ENCODE data around the gene BRSK2. TPM values are rescaled to one million over a fixed set of nuclear protein-coding genes. Genes with fewer than 3 reads are reported as not detected.

The BRSK2 gene
- total RNA-seq, 4 donors from 2014 or later, result 0.26 to 0.30 TPM; not detected in 2

DNA sequence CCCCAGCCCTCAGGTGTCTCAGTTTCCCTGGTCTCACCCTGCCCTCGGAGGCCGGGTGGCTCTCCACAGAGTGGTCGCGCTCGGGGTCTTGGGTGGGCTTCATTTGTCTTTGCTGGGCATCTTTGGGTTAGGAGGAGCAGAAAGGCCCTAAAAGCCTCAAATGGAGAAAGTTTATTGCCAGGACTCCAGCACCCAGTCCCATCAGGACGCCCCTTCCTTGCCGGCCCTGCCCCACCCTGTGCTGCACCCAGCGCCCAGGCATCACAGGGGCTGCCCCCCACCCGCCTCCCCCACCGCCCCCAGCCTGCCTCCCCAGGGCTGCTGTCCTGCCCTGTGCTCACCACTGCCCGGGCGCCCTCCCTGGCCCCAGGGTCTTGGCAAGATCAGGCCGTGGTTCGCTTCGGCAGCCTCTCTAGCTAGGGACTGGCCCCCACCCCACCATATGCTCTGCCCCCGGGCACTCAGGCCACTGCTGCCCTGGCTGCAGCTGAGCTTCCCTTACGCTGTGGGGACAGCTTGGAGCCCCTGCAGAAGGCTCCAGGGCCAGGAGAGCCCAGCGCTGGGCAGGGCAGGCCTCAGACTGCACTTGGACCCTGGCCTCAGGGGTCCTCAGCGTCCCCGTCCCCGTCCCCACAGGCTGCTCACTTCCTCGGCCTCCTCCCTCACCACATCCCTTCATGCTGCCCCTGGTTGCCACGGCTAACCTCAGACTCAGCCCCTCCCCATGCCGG, 65.5 kb downstream of the BRSK2 start:
- Histone ChIP-seq H3K9me3 (no peaks in the 10 kb centered on the region), H3K36me3 (no peaks in the 10 kb centered on the region), H3K27ac (no peak overlapping the region), H3K27me3 (peaks cover 18% of the 10 kb centered on the region), H3K4me3 (no peak overlapping the region), H3K4me1 (peaks cover 19% of the 10 kb centered on the region)
- no peak for DNase-seq (ENCODE audit: low spot score in 2 of 2)
- TF ChIP-seq EP300 (IDR thresholded peaks at IDR 0.05), result no peak
- no peak for TF ChIP-seq POLR2A (IDR thresholded peaks at IDR 0.05)
- TF ChIP-seq POLR2AphosphoS5 (IDR thresholded peaks at IDR 0.05), result no peak
- TF ChIP-seq, protein P1, sequence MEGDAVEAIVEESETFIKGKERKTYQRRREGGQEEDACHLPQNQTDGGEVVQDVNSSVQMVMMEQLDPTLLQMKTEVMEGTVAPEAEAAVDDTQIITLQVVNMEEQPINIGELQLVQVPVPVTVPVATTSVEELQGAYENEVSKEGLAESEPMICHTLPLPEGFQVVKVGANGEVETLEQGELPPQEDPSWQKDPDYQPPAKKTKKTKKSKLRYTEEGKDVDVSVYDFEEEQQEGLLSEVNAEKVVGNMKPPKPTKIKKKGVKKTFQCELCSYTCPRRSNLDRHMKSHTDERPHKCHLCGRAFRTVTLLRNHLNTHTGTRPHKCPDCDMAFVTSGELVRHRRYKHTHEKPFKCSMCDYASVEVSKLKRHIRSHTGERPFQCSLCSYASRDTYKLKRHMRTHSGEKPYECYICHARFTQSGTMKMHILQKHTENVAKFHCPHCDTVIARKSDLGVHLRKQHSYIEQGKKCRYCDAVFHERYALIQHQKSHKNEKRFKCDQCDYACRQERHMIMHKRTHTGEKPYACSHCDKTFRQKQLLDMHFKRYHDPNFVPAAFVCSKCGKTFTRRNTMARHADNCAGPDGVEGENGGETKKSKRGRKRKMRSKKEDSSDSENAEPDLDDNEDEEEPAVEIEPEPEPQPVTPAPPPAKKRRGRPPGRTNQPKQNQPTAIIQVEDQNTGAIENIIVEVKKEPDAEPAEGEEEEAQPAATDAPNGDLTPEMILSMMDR (IDR thresholded peaks at IDR 0.05), result no peak
- WGBS, result 60% methylated on average over 10 of the region's 24 CpGs

DNA sequence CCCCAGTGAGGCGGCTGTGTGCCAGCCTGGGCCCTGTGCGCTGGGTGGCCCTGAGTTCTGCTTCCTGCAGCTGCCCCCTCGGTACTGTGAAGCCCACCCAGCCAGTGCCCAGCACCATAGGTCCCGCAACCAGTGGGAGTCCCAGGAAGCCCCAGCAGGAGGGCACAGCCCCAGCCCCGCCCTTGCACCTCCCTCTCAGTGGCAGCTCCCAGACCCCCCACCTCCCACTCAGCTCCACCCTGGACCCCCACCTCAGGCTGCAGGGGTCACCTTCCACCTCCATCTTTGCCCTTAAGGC, 66.0 kb downstream of the BRSK2 start:
- H3K27ac ChIP-seq, result no peak overlapping the region
- H3K4me1 ChIP-seq, result peaks cover 19% of the 10 kb centered on the region
- TF ChIP-seq, protein P1 (IDR thresholded peaks at IDR 0.05), result no peak
- TF ChIP-seq POLR2A (IDR thresholded peaks at IDR 0.05) (no peak), POLR2AphosphoS5 (IDR thresholded peaks at IDR 0.05) (no peak), EP300 (IDR thresholded peaks at IDR 0.05) (no peak)
- H3K27me3 ChIP-seq, result peaks cover 14% of the 10 kb centered on the region
- WGBS, result 79% methylated on average over 5 of the region's 5 CpGs
- H3K4me3 ChIP-seq, result no peak overlapping the region
- no peak for DNase-seq (ENCODE audit: low spot score in 2 of 2)
- H3K9me3 ChIP-seq, result no peaks in the 10 kb centered on the region
- no peaks in the 10 kb centered on the region for H3K36me3 ChIP-seq

DNA sequence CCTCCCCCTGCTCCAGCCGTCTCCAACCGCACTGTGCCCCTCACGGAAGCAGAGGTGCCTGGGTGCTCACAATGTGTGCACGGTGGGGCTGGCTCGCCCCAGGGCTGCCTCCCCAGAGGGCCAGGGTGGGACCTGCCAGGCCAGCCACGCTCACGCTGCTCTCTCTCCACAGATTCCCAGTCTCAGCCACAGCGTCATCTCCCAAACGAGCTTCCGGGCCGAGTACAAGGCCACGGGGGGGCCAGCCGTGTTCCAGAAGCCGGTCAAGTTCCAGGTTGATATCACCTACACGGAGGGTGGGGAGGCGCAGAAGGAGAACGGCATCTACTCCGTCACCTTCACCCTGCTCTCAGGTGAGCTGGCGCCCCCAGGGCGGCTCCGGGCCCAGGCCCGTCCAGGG, 66.4 kb downstream of the BRSK2 start:
- Histone ChIP-seq H3K4me1 (peaks cover 19% of the 10 kb centered on the region), H3K27ac (no peak overlapping the region), H3K36me3 (no peaks in the 10 kb centered on the region), H3K4me3 (no peak overlapping the region), H3K27me3 (peaks cover 9% of the 10 kb centered on the region), H3K9me3 (no peaks in the 10 kb centered on the region)
- WGBS, result 47% methylated on average over 6 of the region's 22 CpGs
- TF ChIP-seq, protein P1 (IDR thresholded peaks at IDR 0.05), result no peak
- TF ChIP-seq POLR2AphosphoS5 (IDR thresholded peaks at IDR 0.05), result no peak
- no peak for TF ChIP-seq EP300 (IDR thresholded peaks at IDR 0.05)
- no peak for TF ChIP-seq POLR2A (IDR thresholded peaks at IDR 0.05)
- DNase-seq (ENCODE audit: low spot score in 2 of 2), result no peak

DNA sequence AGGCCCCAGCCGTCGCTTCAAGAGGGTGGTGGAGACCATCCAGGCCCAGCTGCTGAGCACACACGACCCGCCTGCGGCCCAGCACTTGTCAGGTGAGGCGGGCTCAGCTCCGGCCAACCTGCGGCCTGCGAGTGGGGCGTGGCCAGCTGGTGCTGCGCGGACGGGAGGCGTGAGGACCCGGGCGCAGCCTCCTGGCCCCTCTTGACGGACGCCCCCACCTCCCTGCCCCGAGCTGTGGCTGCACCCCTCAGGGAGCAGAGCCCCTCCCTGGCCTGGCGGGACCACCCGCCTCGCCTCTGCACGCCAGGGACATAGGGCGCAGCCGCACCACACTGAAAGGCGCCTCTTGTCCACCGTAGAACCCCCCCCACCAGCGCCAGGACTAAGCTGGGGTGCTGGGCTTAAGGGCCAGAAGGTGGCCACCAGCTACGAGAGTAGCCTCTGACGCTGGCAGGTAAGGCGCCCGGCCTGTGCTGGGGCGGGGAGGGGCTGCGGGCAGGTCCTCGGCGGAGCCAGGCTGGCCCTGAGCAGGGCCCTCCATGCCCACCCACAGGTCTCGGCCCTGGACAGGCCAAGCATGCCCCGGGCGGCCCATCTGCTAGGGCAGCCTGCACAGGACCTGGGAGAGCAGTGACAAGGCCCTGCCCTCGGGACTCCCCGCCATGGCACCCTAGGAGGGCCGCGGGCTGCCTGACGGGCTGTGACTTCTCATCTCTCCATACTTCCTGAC, 67.0 kb downstream of the BRSK2 start:
- peaks cover 3% of the 10 kb centered on the region for H3K27me3 ChIP-seq
- no peaks in the 10 kb centered on the region for H3K36me3 ChIP-seq
- 65% methylated on average over 28 of the region's 44 CpGs for WGBS
- TF ChIP-seq POLR2A (IDR thresholded peaks at IDR 0.05) (no peak), EP300 (IDR thresholded peaks at IDR 0.05) (no peak), POLR2AphosphoS5 (IDR thresholded peaks at IDR 0.05) (no peak)
- TF ChIP-seq, protein P1 (IDR thresholded peaks at IDR 0.05), result no peak
- H3K27ac ChIP-seq, result no peak overlapping the region
- peaks cover 19% of the 10 kb centered on the region for H3K4me1 ChIP-seq
- no peak for DNase-seq (ENCODE audit: low spot score in 2 of 2)
- no peak overlapping the region for H3K4me3 ChIP-seq
- H3K9me3 ChIP-seq, result no peaks in the 10 kb centered on the region

DNA sequence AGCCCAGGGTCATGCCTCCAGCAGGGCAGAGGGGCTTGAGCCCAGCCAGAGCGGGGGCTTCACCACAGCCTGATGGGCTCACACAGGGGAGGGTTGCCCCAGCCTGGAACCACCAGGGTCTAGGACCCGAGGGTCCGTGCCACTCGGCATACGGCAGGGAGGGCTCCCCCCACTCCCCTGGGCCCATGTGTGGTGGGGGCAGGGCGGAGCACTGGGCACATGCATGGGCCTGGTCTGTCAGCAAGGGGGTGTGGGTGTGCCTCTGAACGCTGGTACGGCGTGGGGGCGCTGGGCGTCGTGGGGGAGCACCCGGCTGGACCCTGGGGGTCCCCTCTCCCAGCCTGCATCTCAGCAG, 67.6 kb downstream of the BRSK2 start:
- no peak for TF ChIP-seq POLR2A (IDR thresholded peaks at IDR 0.05)
- TF ChIP-seq, protein P1 (IDR thresholded peaks at IDR 0.05), result no peak
- no peak for TF ChIP-seq EP300 (IDR thresholded peaks at IDR 0.05)
- no peak for TF ChIP-seq POLR2AphosphoS5 (IDR thresholded peaks at IDR 0.05)
- H3K4me3 ChIP-seq, result no peak overlapping the region
- no peak overlapping the region for H3K27ac ChIP-seq
- 67% methylated on average over 1 of the region's 13 CpGs for WGBS
- DNase-seq (ENCODE audit: low spot score in 2 of 2), result no peak
- H3K36me3 ChIP-seq, result no peaks in the 10 kb centered on the region
- no peaks in the 10 kb centered on the region for H3K27me3 ChIP-seq
- no peaks in the 10 kb centered on the region for H3K9me3 ChIP-seq
- H3K4me1 ChIP-seq, result peaks cover 19% of the 10 kb centered on the region
